ENCODE data around the gene TIE1. TPM values are rescaled to one million over a fixed set of nuclear protein-coding genes. Genes with fewer than 3 reads are reported as not detected.

TIE1 gene
- total and polyA plus RNA-seq, 2 of the 13 experiments (the other 11 are each of a cell fraction or from before 2014, with no cell fraction given): 0.58 to 0.84 TPM

DNA sequence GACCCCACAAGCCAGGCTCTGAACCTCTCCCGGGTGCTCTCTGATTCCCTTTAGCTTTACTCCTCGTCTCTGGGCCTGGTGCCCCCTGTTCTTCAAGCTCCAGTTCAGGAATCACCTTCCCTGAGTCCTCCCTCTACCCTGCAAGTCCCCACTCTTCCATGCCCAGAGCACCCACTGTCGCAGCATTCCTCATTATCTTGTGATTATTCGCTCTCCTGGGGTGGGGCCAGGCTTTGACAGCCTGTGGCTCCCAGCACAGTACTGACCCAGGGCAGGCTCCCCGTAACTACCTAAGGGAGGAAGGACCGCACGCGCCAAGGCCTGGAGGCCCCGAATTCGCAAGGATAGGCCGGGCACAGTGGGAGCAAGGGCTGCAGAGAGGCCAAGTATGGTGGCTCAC, 14.7 kb upstream of the TIE1 start (continued):
- TF ChIP-seq, protein P1, sequence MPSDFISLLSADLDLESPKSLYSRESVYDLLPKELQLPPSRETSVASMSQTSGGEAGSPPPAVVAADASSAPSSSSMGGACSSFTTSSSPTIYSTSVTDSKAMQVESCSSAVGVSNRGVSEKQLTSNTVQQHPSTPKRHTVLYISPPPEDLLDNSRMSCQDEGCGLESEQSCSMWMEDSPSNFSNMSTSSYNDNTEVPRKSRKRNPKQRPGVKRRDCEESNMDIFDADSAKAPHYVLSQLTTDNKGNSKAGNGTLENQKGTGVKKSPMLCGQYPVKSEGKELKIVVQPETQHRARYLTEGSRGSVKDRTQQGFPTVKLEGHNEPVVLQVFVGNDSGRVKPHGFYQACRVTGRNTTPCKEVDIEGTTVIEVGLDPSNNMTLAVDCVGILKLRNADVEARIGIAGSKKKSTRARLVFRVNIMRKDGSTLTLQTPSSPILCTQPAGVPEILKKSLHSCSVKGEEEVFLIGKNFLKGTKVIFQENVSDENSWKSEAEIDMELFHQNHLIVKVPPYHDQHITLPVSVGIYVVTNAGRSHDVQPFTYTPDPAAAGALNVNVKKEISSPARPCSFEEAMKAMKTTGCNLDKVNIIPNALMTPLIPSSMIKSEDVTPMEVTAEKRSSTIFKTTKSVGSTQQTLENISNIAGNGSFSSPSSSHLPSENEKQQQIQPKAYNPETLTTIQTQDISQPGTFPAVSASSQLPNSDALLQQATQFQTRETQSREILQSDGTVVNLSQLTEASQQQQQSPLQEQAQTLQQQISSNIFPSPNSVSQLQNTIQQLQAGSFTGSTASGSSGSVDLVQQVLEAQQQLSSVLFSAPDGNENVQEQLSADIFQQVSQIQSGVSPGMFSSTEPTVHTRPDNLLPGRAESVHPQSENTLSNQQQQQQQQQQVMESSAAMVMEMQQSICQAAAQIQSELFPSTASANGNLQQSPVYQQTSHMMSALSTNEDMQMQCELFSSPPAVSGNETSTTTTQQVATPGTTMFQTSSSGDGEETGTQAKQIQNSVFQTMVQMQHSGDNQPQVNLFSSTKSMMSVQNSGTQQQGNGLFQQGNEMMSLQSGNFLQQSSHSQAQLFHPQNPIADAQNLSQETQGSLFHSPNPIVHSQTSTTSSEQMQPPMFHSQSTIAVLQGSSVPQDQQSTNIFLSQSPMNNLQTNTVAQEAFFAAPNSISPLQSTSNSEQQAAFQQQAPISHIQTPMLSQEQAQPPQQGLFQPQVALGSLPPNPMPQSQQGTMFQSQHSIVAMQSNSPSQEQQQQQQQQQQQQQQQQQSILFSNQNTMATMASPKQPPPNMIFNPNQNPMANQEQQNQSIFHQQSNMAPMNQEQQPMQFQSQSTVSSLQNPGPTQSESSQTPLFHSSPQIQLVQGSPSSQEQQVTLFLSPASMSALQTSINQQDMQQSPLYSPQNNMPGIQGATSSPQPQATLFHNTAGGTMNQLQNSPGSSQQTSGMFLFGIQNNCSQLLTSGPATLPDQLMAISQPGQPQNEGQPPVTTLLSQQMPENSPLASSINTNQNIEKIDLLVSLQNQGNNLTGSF (CRISPR knock-in tag; IDR thresholded peaks at IDR 0.05): no peak
- TF ChIP-seq SNAPC5 (CRISPR knock-in tag; IDR thresholded peaks at IDR 0.05; ENCODE audit: borderline replicate concordance) (no peak), TFE3 (CRISPR knock-in tag; IDR thresholded peaks at IDR 0.05) (no peak), ONECUT2 (CRISPR knock-in tag; IDR thresholded peaks at IDR 0.05) (no peak), ZSCAN25 (CRISPR knock-in tag; IDR thresholded peaks at IDR 0.05) (0 out of 2 replicates have a peak, but pooled peaks have one; percentile 1), KDM1A (CRISPR knock-in tag; IDR thresholded peaks at IDR 0.05) (no peak), HMG20B (CRISPR knock-in tag; conservative IDR thresholded peaks at IDR 0.05) (no peak), MZF1 (CRISPR knock-in tag; IDR thresholded peaks at IDR 0.05; ENCODE audit: borderline replicate concordance) (no peak), ATF2 (CRISPR knock-in tag; IDR thresholded peaks at IDR 0.05) (no peak), HDAC1 (CRISPR knock-in tag; IDR thresholded peaks at IDR 0.05) (no peak), ZNF263 (CRISPR knock-in tag; IDR thresholded peaks at IDR 0.05) (peak; percentile 84), ZNF33B (CRISPR knock-in tag; IDR thresholded peaks at IDR 0.05) (0 out of 2 replicates have a peak, but pooled peaks have one; percentile 10), KLF12 (CRISPR knock-in tag; IDR thresholded peaks at IDR 0.05; ENCODE audit: borderline replicate concordance) (no peak), ZNF878 (CRISPR knock-in tag; IDR thresholded peaks at IDR 0.05) (no peak), ZNF772 (CRISPR knock-in tag; IDR thresholded peaks at IDR 0.05) (0 out of 2 replicates have a peak, but pooled peaks have one; percentile 1), POLR2AphosphoS5 (IDR thresholded peaks at IDR 0.05; ENCODE audit: low read depth, low read length) (no peak)

Measured in HepG2 (cell line).